Medulla oblongata (tissue), 1 donor: ENCODE data around the gene MAGED1.
"Not testable (repeated sequence)": the region's sequence is repeated elsewhere in the genome, so short reads cannot be mapped to it uniquely, and the experiment has no call there.

Experiments
- DNase-seq: peaks from one replicate; pipeline ENCODE4 v3.0.0-alpha.2; 2015; ENCODE audit errors: extremely low spot score

The MAGED1 gene

GRCh38 chrX:51896626-51897025 is 3.2 kb downstream of the MAGED1 start:
- DNase-seq, result no peak

DNA sequence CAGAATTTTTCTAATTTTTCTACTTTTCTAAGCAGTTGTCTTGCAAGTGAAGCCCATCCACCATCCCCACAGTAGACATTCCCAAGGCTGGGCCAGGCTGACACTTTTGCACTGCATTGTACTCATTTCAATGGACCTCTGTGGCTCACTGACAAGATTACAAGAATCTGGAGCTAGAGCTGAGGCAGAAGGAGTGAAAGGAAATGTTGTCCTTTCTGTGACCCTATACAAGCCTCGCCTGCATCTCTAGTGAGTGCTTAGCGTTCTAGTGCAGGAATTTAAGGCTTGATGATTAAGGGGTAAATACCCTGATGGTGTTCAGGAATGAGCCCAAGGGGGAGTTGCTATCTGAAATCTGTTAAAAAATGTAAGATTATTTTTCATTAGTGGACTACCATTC is 6.3 kb downstream of the MAGED1 start:
- peak; percentile 2 for DNase-seq

DNA sequence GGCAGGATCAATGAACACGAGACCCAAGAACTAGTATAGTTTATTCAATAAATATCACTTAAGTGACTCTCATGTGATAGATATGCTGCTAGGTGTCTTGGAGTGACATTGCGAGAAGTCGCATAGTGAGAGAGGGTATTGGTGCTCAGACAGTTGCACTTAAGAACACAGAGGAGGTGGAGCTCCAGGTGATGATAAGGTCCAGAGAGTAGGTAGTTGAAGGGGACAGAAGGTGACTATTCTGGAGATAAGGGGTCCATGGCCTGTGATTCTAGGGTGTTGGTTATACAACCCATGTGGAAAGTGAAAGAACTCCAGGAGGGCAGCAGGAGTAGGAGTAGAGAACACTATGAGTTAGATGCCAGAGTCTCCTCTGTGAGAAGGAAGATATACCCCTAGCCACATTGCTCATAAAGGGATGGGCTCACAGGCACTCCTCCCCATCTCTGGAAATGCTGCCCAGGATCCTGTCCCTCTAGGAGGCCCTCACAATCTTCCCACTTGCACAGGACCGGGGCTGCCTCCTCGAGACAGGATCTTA is 9.2 kb downstream of the MAGED1 start:
- DNase-seq, result no peak

GRCh38 chrX:51905152-51905551 is 11.7 kb downstream of the MAGED1 start:
- not testable (repeated sequence) for DNase-seq

DNA sequence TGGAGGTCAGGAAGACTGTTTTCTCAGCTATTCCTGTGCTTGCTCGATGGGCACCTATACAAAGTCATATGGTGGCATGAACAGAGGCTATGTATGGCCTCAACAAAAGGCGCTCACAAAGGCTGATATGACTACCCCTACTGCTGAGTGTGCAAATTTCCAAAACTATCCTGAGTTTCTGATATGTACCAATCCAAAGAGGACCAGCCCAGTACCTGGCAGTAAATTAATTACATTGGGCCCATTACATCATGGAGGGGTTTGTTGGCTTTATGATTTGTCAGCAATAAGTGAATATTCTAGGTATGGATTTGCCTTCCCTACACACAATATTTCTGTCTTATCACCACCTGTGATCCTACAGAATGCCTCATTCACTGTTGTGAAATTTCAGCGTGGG is 12.3 kb downstream of the MAGED1 start:
- DNase-seq, result no peak

DNA sequence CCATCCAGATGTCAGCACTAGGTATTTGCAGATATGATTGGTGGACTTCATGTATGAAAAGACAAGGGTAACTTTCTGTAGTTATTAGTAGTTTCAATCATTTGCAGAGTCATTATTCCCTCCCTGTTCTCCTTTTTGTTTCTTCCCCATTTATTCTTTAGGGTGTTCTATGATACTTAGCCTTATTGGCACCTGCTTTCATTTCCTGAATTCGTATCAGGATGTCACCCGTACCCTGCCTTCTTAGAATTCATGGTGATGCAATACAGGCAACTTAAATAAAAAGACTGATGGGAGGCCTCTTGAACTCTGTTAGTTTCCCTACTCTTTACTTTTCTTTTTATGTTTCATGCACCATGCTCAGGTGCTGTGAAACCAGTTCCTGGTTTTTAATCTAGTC is 24.2 kb downstream of the MAGED1 start:
- no peak for DNase-seq

- no peak for DNase-seq
These were observed 29.1 kb downstream of the MAGED1 start for GRCh38 chrX:51922561-51922960.

DNA sequence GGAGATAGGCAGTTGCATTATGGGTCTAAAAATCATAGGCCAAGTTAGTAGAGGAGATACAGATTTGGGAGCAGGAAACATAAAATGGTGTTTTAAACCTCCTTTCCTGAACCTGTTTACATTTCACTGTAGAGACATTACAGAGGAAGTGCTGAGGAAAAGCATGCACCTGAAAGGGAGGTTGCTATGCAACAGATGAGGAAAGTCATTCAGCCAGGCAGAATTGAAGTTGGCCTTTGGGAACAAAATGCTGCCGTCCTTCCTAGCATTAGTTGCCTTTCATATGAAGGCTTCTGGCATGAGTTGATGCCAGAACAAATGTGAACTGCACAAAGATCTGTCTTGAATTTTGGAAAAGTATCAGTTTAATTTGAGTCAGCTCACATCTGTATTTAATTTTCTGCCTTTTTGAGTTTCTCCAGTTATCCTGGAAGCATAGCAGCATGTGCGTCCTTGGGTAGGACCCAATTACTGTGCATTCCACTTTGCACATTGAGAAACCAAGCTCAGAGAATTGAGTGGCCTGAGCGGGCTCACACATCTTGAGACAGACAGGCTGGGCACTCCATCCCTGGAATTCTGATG is 38.2 kb downstream of the MAGED1 start:
- peak; percentile 11 for DNase-seq
